Measurements from ENCODE around the gene MUC12. TPM values are rescaled to one million over a fixed set of nuclear protein-coding genes. Genes with fewer than 3 reads are reported as not detected.

Gene MUC12
- total RNA-seq, 1 experiment from 2014 or later = 3.8 TPM

- H3K4me2 ChIP-seq = peak overlapping the region; percentile 70
- DNase-seq = peak in 1 of 2 experiments; percentile 91
These were observed 27.2 kb upstream of the MUC12 start for GRCh38 chr7:100942045-100942774.

GRCh38 chr7:100943693-100944092 lies 25.7 kb upstream of the MUC12 start:
- intact Hi-C loops (cut with micrococcal nuclease; ENCODE audit: unreplicated experiment) = no loop called here
- no peak for DNase-seq
- H3K27ac ChIP-seq = no peak overlapping the region
- H3K9me2 ChIP-seq (ENCODE audit: insufficient read depth) = no peaks in the 10 kb centered on the region
- ChIA-PET POLR2A (ENCODE audit: unreplicated experiment) (no interaction called here), CTCF (no interaction called here)
- H3K27me3 ChIP-seq (ENCODE audit: insufficient read depth, low read depth) = peaks cover 18% of the 10 kb centered on the region
- H3K4me1 ChIP-seq (replicated peaks; ENCODE audit: insufficient read depth) = peaks cover 14% of the 10 kb centered on the region
- no peaks in the 10 kb centered on the region for H3K79me2 ChIP-seq (ENCODE audit: low read depth)
- no peak overlapping the region for H3K4me2 ChIP-seq
- no peak overlapping the region for H2AFZ ChIP-seq
- BruUV-seq (replicated peaks) = no TSS peak
- no peaks in the 10 kb centered on the region for H4K20me1 ChIP-seq (ENCODE audit: insufficient read depth)
- no peaks in the 10 kb centered on the region for H3K36me3 ChIP-seq (ENCODE audit: low read depth)
- H3K4me3 ChIP-seq = no peak overlapping the region
- peaks cover 14% of the 10 kb centered on the region for H3F3A ChIP-seq (ENCODE audit: insufficient read depth, low read depth)
- 0 out of 2 replicates have a peak, but pooled peaks cover 7% of the 10 kb centered on the region for H3K9me3 ChIP-seq (ENCODE audit: insufficient read depth, low read depth)
- TF ChIP-seq EZH2 (IDR thresholded peaks at IDR 0.05; ENCODE audit: low read depth) = no peak
- no peak for TF ChIP-seq CTCF (conservative IDR thresholded peaks at IDR 0.05)

More at GRCh38 chr7:100942045-100942774, 27.2 kb upstream of the MUC12 start:
- Histone ChIP-seq H4K20me1 (ENCODE audit: insufficient read depth) (no peaks in the 10 kb centered on the region), H3F3A (ENCODE audit: insufficient read depth, low read depth) (peaks cover 14% of the 10 kb centered on the region), H3K36me3 (ENCODE audit: low read depth) (no peaks in the 10 kb centered on the region), H3K4me1 (replicated peaks; ENCODE audit: insufficient read depth) (peaks cover 14% of the 10 kb centered on the region), H3K9me2 (ENCODE audit: insufficient read depth) (no peaks in the 10 kb centered on the region), H3K4me3 (peak overlapping the region; percentile 18; the same call in 1 of the 2 replicates), H3K79me2 (ENCODE audit: low read depth) (no peaks in the 10 kb centered on the region), H3K27ac (peak overlapping the region; percentile 60), H3K27me3 (ENCODE audit: insufficient read depth, low read depth) (peaks cover 18% of the 10 kb centered on the region), H3K9me3 (ENCODE audit: insufficient read depth, low read depth) (0 out of 2 replicates have a peak, but pooled peaks cover 7% of the 10 kb centered on the region), H2AFZ (no peak overlapping the region)
- POLR2A ChIA-PET (ENCODE audit: unreplicated experiment) = interaction anchor here (0.6 kb wide), 1 partner anchor 269 kb away, joined by 4 read pairs; no protein-coding TSS in a partner anchor
- no peak for TF ChIP-seq CTCF (conservative IDR thresholded peaks at IDR 0.05)
- TF ChIP-seq EZH2 (IDR thresholded peaks at IDR 0.05; ENCODE audit: low read depth) = no peak
- intact Hi-C loops (cut with micrococcal nuclease; ENCODE audit: unreplicated experiment) = no loop called here
- CTCF ChIA-PET = interaction anchor here (0.6 kb wide), 1 partner anchor 234 kb away, joined by 3 read pairs; no protein-coding TSS in a partner anchor
- BruUV-seq (replicated peaks) = no TSS peak

GRCh38 chr7:100944138-100944537 lies 25.2 kb upstream of the MUC12 start:
- ChIA-PET POLR2A (ENCODE audit: unreplicated experiment) (no interaction called here), CTCF (no interaction called here)
- TF ChIP-seq CTCF (conservative IDR thresholded peaks at IDR 0.05) = no peak
- no peak for TF ChIP-seq EZH2 (IDR thresholded peaks at IDR 0.05; ENCODE audit: low read depth)
- no TSS peak for BruUV-seq (replicated peaks)
- no peak for DNase-seq
- no peaks in the 10 kb centered on the region for H3K36me3 ChIP-seq (ENCODE audit: low read depth)
- peaks cover 23% of the 10 kb centered on the region for H3K27me3 ChIP-seq (ENCODE audit: insufficient read depth, low read depth)
- intact Hi-C loops (cut with micrococcal nuclease; ENCODE audit: unreplicated experiment) = no loop called here
- no peak overlapping the region for H3K4me2 ChIP-seq
- 0 out of 2 replicates have a peak, but pooled peaks cover 7% of the 10 kb centered on the region for H3K9me3 ChIP-seq (ENCODE audit: insufficient read depth, low read depth)
- no peak overlapping the region for H2AFZ ChIP-seq
- peaks cover 14% of the 10 kb centered on the region for H3F3A ChIP-seq (ENCODE audit: insufficient read depth, low read depth)
- no peak overlapping the region for H3K27ac ChIP-seq
- H3K4me3 ChIP-seq = no peak overlapping the region
- no peaks in the 10 kb centered on the region for H3K79me2 ChIP-seq (ENCODE audit: low read depth)
- H4K20me1 ChIP-seq (ENCODE audit: insufficient read depth) = no peaks in the 10 kb centered on the region
- no peaks in the 10 kb centered on the region for H3K9me2 ChIP-seq (ENCODE audit: insufficient read depth)
- H3K4me1 ChIP-seq (replicated peaks; ENCODE audit: insufficient read depth) = peaks cover 14% of the 10 kb centered on the region
